Measurements from ENCODE around the gene CHORDC1.

DNA sequence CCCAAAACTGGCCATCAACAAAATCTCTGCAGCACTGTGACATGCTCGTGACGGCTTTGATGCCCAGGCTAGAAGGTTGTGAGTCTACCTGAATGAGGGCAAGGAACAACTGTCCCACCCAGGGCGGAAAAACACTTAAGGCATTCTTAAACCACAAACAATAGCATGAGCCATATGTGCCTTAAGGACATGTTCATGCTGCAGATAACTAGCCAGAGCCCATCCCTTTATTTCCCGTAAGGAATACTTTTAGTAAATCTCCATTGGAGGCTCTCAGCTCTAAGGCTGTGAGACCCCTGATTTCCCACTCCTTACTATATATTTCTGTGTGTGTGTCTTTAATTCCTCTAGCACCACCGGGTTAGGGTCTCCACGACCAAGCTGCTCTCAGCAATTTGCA lies 3.4 kb downstream of the CHORDC1 start:
- TF ChIP-seq, protein P1, sequence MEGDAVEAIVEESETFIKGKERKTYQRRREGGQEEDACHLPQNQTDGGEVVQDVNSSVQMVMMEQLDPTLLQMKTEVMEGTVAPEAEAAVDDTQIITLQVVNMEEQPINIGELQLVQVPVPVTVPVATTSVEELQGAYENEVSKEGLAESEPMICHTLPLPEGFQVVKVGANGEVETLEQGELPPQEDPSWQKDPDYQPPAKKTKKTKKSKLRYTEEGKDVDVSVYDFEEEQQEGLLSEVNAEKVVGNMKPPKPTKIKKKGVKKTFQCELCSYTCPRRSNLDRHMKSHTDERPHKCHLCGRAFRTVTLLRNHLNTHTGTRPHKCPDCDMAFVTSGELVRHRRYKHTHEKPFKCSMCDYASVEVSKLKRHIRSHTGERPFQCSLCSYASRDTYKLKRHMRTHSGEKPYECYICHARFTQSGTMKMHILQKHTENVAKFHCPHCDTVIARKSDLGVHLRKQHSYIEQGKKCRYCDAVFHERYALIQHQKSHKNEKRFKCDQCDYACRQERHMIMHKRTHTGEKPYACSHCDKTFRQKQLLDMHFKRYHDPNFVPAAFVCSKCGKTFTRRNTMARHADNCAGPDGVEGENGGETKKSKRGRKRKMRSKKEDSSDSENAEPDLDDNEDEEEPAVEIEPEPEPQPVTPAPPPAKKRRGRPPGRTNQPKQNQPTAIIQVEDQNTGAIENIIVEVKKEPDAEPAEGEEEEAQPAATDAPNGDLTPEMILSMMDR (IDR thresholded peaks at IDR 0.05; ENCODE audit: low read length) = no peak
- TF ChIP-seq EZH2 (IDR thresholded peaks at IDR 0.05; ENCODE audit: borderline replicate concordance, low read length) = no peak

Data from OCI-LY1 (cell line).